HL-60 (cell line): ENCODE results near the gene EIF3B.

ENCODE experiments used
- CTCF ChIP-seq: IDR thresholded peaks from one replicate; pipeline ENCODE4 v1.5.1; 2011; ENCODE audit warnings: low read length, control low read depth, inconsistent platforms; ENCODE audit not compliant: insufficient read depth
- GABPA ChIP-seq: IDR thresholded peaks from 2 replicates; pipeline ENCODE4 v1.6.1; 2012; ENCODE audit warnings: low read depth
- POLR2AphosphoS5 ChIP-seq: IDR thresholded peaks from 2 replicates; pipeline ENCODE4 v1.6.1; 2012; ENCODE audit warnings: low read depth
- REST ChIP-seq: IDR thresholded peaks from 2 replicates; pipeline ENCODE4 v1.6.1; 2012; ENCODE audit warnings: low read depth; ENCODE audit not compliant: insufficient replicate concordance
- SPI1 ChIP-seq: IDR thresholded peaks from 2 replicates; pipeline ENCODE4 v1.6.1; 2012; ENCODE audit warnings: low read depth, mild to moderate bottlenecking, borderline replicate concordance

GRCh38 chr7:2353113-2353935, 1.3 kb upstream of the EIF3B start:
- no peak for TF ChIP-seq POLR2AphosphoS5
- no peak for TF ChIP-seq SPI1
- no peak for TF ChIP-seq CTCF
- TF ChIP-seq REST: no peak
- no peak for TF ChIP-seq GABPA
